Activated CD4-positive, alpha-beta T cell treated with anti-CD3 and anti-CD28 coated beads, Interleukin-2, Interleukin-6, amounts not matched to agents 100 ng/mL and 50 ng/mL, durations not matched to agents 16 hours and 8 hours (primary cell): ENCODE results near the gene RASA1.
A peak's percentile ranks its signal among the peaks of the same experiment; 100 is the strongest.
"Not testable (repeated sequence)": the region's sequence is repeated elsewhere in the genome, so short reads cannot be mapped to it uniquely, and the experiment has no call there.

Source experiments
- DNase-seq: peaks from one replicate; pipeline ENCODE4 v3.0.0-alpha.2; 2020

RASA1 gene

GRCh38 chr5:87287266-87287665 lies 19.6 kb downstream of the RASA1 start:
- not testable (repeated sequence) for DNase-seq

- no peak for DNase-seq
Observed at GRCh38 chr5:87298692-87299362, 31.1 kb downstream of the RASA1 start.

DNA sequence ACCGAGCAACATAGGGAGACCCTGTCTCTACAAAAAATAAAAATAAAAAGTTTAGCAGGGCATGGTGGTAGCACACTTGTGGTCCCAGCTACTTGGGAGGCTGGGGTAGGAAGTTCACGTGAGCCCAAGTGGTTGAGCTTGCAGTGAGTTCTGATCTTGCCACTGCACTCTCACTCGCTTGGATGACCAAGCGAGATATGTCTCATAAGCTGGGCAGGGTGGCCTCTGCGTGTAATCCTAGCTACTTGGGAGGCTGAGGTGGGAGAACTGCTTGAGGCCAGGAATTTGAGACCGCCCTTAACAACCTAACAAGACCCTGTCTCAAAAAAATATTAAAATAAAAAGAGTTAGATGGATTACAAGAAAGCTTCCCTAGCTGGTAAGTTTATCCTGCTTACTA lies 32.5 kb downstream of the RASA1 start:
- DNase-seq = no peak

- DNase-seq = peak; percentile 65
Observed at GRCh38 chr5:87300744-87301143, 33.1 kb downstream of the RASA1 start.

DNA sequence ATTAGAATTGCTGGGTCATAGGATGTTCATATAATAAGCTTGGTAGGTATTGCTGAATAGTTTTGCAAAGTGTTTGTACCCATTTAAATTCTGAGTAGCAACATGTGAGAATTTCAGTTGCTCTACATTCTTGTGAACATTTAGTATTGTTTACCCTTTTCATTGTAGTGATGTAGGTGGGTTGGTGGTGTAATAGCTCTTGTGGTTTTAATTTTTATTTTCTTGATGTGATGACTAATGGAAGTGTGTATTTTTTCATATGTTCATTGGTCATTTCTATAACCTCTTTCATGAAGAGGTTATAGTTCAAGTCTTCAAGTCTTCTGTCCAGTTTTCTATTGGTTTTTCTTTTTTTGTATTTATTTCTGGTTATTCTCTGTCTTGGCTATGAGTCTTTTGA lies 34.4 kb downstream of the RASA1 start:
- no peak for DNase-seq

DNA sequence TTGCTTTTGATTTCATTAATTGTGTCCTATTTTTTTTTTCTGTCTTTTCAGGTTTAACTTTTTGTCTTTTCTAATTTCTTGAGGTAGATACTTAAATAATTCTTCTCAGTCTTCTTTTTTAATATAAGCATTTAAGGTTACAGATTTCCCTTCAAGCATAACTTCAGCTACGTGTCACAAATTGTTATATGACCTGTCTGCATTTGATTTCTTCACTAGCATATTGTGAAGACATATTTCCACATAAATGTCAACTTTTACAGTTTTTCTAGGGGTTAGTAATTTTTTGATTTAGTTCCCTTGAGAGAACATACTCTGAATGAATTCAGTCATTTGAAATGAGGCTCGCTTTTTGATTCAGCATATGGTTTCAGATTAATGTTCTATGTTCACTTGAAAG lies 35.6 kb downstream of the RASA1 start:
- DNase-seq = no peak

DNA sequence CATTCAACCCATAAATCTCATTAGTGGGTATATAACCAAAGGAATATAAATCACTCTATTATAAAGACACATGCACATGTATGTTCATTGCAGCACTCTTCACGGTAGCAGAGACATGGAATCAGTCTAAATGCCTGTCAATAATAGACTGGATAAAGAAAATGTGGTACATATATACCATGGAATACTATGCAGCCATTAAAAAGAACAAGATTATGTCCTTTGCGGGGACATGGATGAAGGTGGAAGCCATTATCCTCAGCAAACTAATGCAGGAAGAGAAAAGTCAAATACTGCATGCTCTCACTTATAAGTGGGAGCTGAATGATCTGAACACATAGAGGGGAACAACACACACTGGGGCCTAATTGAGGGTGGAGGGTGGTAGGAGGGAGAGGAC lies 38.4 kb downstream of the RASA1 start:
- not testable (repeated sequence) for DNase-seq

- no peak for DNase-seq
Observed at GRCh38 chr5:87307796-87308423, 40.2 kb downstream of the RASA1 start.

DNA sequence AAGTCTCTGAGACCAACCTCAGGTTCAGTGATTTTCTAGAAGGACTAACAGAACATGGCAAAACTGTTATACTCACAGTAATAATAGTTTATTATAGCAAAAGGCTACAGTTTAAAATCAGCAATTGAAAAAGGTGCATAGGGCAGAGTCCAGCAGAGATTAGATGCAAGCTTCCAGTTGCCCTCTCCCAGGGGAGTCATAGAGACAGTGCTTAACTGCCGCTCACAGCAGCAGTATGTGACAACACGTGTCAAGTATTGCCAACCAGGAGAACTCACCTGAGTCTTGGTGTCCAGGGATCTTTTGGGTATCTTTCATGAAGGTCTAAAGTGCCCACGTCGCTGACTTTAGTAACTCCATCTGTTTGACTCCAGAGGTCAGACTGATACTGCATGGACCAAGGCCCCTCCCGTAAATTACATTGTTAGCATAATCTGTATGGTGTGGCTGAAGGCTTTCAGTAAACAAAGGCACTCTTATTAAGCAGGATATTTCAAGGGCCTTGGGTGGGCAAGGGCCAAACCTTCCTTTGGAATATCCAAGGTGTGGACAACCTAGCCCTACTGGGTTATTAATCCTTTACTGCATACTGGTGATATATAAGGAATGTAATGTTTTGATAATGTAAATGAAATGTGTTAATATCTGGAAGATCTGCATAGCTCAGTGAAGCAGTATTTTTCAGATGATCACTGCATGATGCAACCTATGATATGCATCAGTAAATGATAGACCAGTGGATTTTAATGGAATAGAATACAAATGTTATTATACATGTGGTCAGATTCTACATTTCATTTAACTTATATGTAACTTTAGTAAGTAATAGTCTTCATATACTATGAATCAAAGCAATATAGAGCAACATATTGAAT lies 44.0 kb downstream of the RASA1 start:
- no peak for DNase-seq

DNA sequence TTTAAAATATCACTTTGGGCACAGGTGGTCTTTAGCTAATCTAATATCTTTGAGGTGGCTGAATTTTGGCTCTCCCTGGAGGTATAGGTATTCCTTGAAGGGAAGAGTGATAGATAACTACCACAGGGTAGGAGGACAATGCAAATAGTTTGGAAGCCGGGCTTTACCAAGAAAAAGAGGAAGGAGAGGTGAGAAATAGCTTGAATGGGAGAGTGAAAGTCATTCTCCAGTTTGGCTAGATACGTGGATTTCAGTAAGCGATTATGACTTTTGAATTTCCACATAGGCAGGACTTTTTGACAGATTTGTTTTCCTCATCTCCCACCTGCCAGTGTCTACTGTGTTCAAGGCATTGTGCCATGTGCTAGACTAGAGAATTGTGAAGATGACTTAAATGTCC lies 45.5 kb downstream of the RASA1 start:
- DNase-seq = no peak

DNA sequence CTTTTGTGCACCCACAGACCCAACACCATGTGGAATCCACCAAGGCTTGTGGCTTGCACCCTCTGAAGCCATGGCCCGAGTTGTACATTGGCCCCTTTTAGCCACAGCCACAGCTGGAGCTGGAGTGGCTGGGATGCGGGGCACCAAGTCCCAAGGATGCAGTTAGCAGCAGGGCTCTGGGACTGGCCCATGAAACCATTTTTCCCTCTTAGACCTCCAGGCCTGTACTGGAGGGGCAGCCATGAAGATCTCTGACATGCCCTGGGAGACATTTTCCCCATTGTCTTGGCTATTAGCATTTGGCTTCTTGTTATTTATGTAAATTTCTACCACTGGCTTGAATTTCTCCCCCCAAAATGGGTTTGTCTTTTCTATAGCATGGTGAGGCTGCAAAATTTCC lies 51.8 kb downstream of the RASA1 start:
- DNase-seq = no peak

GRCh38 chr5:87321605-87322004 lies 53.9 kb downstream of the RASA1 start:
- no peak for DNase-seq

- DNase-seq = no peak
Observed at GRCh38 chr5:87322381-87322780, 54.7 kb downstream of the RASA1 start.

DNA sequence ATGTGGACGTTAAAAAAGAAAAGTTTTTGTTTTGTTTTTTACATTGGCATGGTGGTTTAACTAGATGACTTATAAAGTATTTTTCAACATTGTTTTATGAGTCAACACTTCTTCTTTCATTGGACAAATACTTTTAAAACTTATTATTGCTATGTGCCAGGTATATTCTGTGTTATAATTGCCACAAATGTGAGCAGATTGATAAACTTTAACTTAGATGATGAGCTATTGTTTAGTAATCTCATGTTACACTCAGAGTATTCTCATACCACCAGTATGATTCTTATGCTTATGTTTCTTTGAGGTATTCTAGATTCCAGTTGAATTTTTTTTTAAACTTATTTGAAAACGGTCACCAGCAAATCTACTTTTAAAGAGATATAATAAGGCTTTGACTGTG lies 60.3 kb downstream of the RASA1 start:
- no peak for DNase-seq

DNA sequence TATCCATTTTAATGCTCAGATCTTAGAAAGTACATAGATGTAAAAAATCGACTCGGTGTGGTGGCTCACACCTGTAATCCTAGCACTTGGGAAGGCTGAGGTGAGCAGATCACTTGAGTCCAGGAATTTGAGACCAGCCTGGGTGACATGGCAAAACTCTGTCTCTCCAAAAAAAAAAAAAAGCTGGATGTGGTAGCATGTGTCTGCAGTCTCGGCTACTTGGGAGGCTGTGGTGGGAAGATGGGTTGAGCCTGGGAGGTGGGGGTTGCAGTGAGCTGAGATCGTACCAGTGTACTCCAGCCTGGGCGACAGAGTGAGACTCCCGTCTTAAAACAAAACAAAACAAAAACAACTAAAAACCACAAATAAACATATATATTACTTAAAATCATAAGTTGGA lies 61.4 kb downstream of the RASA1 start:
- no peak for DNase-seq

GRCh38 chr5:87339986-87340385 lies 72.3 kb downstream of the RASA1 start:
- no peak for DNase-seq

DNA sequence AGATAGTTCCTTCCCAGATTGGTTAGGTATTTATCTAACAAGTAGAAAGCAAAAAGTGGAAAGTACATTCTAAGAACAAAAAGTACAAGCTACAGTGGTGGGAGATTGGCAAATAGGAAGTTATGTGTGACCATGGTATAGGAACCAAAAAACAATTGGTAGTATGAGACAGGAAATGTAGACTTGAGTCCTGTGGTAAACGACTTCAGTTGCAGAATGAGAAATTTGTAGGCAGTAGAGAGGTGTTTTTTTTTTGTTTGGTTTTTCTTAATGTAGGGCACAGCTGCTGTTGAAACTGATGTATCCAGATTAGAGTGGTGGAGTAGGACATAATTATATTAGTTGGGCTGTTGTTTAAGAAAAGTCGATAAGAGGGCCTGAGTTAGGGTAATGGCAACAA lies 73.0 kb downstream of the RASA1 start:
- peak; percentile 77 for DNase-seq

DNA sequence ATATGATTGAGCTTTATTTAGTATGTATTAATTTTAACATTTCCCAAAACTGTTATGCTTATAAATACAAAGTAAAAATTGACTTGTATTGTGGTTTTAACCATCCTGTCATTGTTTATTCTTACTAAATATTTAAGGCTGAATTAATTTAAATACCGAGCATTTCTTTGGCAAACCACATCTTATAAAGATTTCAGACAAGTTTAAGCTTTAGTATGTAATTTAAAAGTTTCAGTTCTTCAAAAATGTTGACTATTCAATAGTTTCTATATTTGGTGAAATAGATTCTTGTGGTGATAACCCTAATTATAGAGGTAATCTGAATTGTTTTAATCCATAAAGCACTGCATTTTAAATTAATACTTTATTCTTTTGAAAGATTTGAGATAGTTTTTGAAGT lies 79.6 kb downstream of the RASA1 start:
- DNase-seq = no peak

- no peak for DNase-seq
Observed at GRCh38 chr5:87347841-87348240, 80.2 kb downstream of the RASA1 start.

DNA sequence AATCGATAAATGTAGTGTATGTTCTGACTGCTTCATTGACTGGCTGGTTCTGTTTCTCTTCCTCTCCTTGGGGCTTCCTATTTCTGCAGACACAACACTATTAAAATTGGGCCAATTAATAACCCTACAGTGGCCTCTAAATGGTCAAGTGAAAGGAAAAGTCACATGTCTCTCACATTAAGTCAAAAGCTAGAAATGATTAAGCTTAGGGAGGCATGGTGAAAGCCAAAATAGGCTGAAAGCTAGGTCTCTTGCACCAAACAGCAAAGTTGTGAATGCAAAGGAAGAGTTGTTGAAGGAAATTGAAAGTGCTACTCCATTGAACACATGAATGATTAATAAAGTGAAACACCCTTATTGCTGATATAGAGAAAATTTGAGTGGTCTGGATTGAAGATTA lies 86.8 kb downstream of the RASA1 start:
- peak; percentile 17 for DNase-seq

DNA sequence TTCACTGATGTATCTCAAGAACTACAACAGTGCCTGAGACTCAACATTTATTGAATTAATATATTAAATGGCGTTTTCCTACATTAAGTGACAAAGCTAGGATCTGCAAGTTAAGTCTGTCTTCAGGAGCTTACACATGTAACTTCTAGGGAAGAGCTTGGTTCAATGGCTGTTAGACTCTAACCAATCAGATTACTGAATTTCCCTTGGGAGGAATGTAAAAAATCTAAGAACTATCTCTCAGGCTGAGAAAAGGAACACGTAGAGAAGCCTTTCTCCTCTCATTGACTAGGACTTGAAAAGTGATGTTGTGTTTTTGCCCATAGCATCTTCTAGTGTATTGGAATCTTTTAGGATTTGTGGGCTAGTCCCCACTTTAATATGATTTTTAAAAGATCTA lies 91.4 kb downstream of the RASA1 start:
- DNase-seq = no peak

DNA sequence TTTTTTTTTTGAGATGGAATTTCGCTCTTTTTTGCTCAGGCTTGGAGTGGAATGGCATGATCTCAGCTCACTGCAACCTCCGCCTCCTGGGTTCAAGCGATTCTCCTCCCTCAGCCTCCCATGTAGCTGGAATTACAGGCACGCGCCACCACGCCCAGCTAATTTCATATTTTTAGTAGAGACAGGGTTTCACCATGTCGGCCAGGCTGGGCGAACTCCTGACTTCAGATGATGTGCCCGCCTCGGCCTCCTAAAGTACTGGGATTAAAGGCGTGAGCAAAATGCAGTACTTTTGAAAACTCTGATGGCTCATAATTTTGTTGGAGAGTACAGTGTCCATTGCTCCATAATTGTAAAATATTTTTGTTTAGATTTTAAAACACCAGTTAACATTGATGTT lies 92.4 kb downstream of the RASA1 start:
- DNase-seq = no peak

- DNase-seq = no peak
Observed at GRCh38 chr5:87361031-87361445, 93.4 kb downstream of the RASA1 start.
